VCaP (cell line): ENCODE results near the gene COQ2.
"Not testable (repeated sequence)": the region's sequence is repeated elsewhere in the genome, so short reads cannot be mapped to it uniquely, and the experiment has no call there.

ENCODE experiments used
- H3K27ac ChIP-seq: fragments of 450-650 bp; 2 replicates; pipeline ENCODE4 v1.5.1; 2017
- CTCF ChIP-seq: fragments of 450-650 bp; conservative IDR thresholded peaks from 2 replicates; pipeline ENCODE4 v1.5.1; 2017; ENCODE audit warnings: mild to moderate bottlenecking, moderate library complexity

COQ2 gene

GRCh38 chr4:83284193-83285054 is at the start of gene COQ2:
TSS of gene COQ2 (minus strand) at chr4:83284798. CDS start at chr4:83284764, 34 bp downstream.
- peak within 1 kb of the TSS; percentile 87 for H3K27ac ChIP-seq
- peak; percentile 56 for TF ChIP-seq CTCF

GRCh38 chr4:83331956-83332355 is 47.4 kb upstream of the COQ2 start:
- TF ChIP-seq CTCF, result no peak
- no peak overlapping the region for H3K27ac ChIP-seq

GRCh38 chr4:83329521-83330110 is 45.0 kb upstream of the COQ2 start:
- no peak overlapping the region for H3K27ac ChIP-seq
- TF ChIP-seq CTCF, result no peak

GRCh38 chr4:83328521-83329187 is 44.1 kb upstream of the COQ2 start:
- no peak overlapping the region for H3K27ac ChIP-seq
- no peak for TF ChIP-seq CTCF

- no peak overlapping the region for H3K27ac ChIP-seq
- TF ChIP-seq CTCF, result no peak
Measured at GRCh38 chr4:83326546-83326945, 41.9 kb upstream of the COQ2 start.

- H3K27ac ChIP-seq, result not testable (repeated sequence)
Measured at GRCh38 chr4:83325306-83325705, 40.7 kb upstream of the COQ2 start.

- TF ChIP-seq CTCF, result no peak
Measured at GRCh38 chr4:83323136-83323535, 38.5 kb upstream of the COQ2 start.

More at GRCh38 chr4:83323136-83323535, 38.5 kb upstream of the COQ2 start:
- H3K27ac ChIP-seq, result no peak overlapping the region
